Common myeloid progenitor, CD34-positive (primary cell): ENCODE data around the gene TIAM2.
"Not testable (repeated sequence)": the region's sequence is repeated elsewhere in the genome, so short reads cannot be mapped to it uniquely, and the experiment has no call there.

ENCODE experiments used
- CTCF ChIA-PET: fragments of 350-600 bp; sonication (Branson Sonifier 250); formaldehyde crosslinking; loops from one replicate; lab custom pipeline; 2021; ENCODE audit warnings: antibody characterized with exemption; lab: Charles Lee
- POLR2A ChIA-PET: fragments of 350-600 bp; sonication (Branson Sonifier 250); formaldehyde crosslinking; loops from one replicate; lab custom pipeline; 2021; ENCODE audit warnings: antibody characterized with exemption; lab: Charles Lee
- DNase-seq, 3 donors: peaks; one replicate each; pipeline versions ENCODE4 v3.0.0 to v3.0.0-alpha.2; 2013
- H3K27ac ChIP-seq, 2 experiments: 1 replicate in 1 of 2; 2 replicates in 1 of 2; pipeline ENCODE4 v1.7.0; 2013; ENCODE audit warnings: inconsistent platforms in 2 of 2, low read length in 2 of 2, mild to moderate bottlenecking in 2 of 2, low read depth in 1 of 2, moderate library complexity in 1 of 2; ENCODE audit not compliant: severe bottlenecking in 2 of 2, insufficient read depth in 1 of 2, poor library complexity in 1 of 2
- H3K27me3 ChIP-seq, 5 experiments: replicated peaks in 2 of 5; 1 replicate in 3 of 5; 2 replicates in 2 of 5; pipeline versions ENCODE4 v1.6.1 to v1.7.0; 2013; ENCODE audit warnings: low read length in 4 of 5, mild to moderate bottlenecking in 2 of 5, moderate library complexity in 2 of 5, inconsistent platforms in 1 of 5; ENCODE audit not compliant: insufficient read depth in 5 of 5, control insufficient read depth in 4 of 5
- H3K36me3 ChIP-seq, 4 experiments: 1 replicate in 2 of 4; 2 replicates in 2 of 4; pipeline versions ENCODE4 v1.6.1 to v1.7.0; 2013; ENCODE audit warnings: low read length in 3 of 4, control low read depth in 1 of 4, mild to moderate bottlenecking in 1 of 4; ENCODE audit not compliant: control insufficient read depth in 4 of 4, insufficient read depth in 4 of 4
- H3K4me1 ChIP-seq, 4 experiments: 1 replicate in 3 of 4; 2 replicates in 1 of 4; pipeline versions ENCODE4 v1.6.1 to v1.7.1; 2013; ENCODE audit warnings: low read length in 3 of 4, mild to moderate bottlenecking in 3 of 4, control low read depth in 1 of 4, inconsistent platforms in 1 of 4, moderate library complexity in 1 of 4; ENCODE audit not compliant: control insufficient read depth in 4 of 4, insufficient read depth in 4 of 4; ENCODE audit errors: control extremely low read depth in 1 of 4
- H3K4me3 ChIP-seq, 7 experiments: 1 replicate in 4 of 7; 2 replicates in 3 of 7; pipeline versions ENCODE4 v1.5.1 to v1.7.0; 2013; ENCODE audit warnings: mild to moderate bottlenecking in 7 of 7, low read length in 6 of 7, moderate library complexity in 6 of 7, inconsistent platforms in 2 of 7, low read depth in 2 of 7, control low read depth in 1 of 7; ENCODE audit not compliant: insufficient read depth in 4 of 7, control insufficient read depth in 1 of 7; ENCODE audit errors: extremely low read depth in 1 of 7
- H3K9me3 ChIP-seq, 5 experiments: 1 replicate in 4 of 5; 2 replicates in 1 of 5; pipeline versions ENCODE4 v1.6.1 to v1.7.1; 2013; ENCODE audit warnings: low read length in 4 of 5, mild to moderate bottlenecking in 2 of 5, inconsistent platforms in 1 of 5, low read depth in 1 of 5, moderate library complexity in 1 of 5; ENCODE audit not compliant: control insufficient read depth in 4 of 5, insufficient read depth in 2 of 5; ENCODE audit errors: control extremely low read depth in 1 of 5
- WGBS: methylation state at CpG from one replicate; pipeline ENCODE4 v1.1.5; 2013; ENCODE audit not compliant: insufficient coverage; 5-methylcytosine and 5-hydroxymethylcytosine counted together

The TIAM2 gene

GRCh38 chr6:155215906-155216305 is 220.8 kb downstream of the TIAM2 start:
- H3K36me3 ChIP-seq, result no peaks in the 10 kb centered on the region
- DNase-seq, result no peak
- WGBS, result 100% methylated on average over 2 of the region's 4 CpGs
- H3K4me1 ChIP-seq, result no peaks in the 10 kb centered on the region
- no peaks in the 10 kb centered on the region for H3K27me3 ChIP-seq
- H3K27ac ChIP-seq, result no peak overlapping the region
- H3K4me3 ChIP-seq, result no peak overlapping the region
- CTCF ChIA-PET, result no interaction called here
- POLR2A ChIA-PET, result no interaction called here
- no peaks in the 10 kb centered on the region for H3K9me3 ChIP-seq

DNA sequence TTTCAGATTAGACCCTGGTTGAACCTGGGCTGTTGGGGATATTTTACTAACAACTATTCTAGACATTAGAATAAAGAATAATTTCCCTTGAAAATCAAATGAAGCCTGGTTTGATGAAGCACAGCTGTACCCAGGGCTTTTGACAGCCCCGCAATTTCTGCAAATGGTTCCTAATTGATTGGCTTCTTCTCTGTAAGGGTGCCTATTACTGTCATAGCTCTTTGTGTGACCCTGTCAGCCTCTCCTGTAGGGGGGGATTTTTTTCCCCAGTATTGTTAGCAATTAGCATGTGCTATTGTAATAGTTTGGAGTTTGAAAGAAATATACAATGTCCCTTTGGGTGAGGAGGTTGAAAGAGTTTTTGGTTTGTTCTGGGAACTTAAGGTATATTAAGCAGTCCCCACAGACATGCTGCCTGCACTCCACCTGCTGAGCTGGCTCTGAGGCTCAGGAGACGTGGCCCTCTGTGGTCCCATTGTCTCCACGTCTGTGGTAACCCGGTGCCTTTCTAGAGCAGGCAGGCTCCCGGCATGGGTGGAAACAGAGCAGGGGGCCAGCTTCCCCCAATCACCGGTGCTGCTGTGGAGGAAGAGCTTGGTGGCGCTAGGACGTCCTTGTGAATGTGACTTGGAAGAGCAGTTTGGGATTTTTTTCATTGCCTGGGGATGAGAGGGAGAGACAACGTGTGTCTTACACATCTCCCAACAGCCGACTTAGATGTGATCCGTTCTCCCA is 221.4 kb downstream of the TIAM2 start:
- Histone ChIP-seq H3K9me3 (no peaks in the 10 kb centered on the region), H3K27ac (no peak overlapping the region), H3K36me3 (no peaks in the 10 kb centered on the region), H3K4me1 (no peaks in the 10 kb centered on the region), H3K4me3 (no peak overlapping the region), H3K27me3 (no peaks in the 10 kb centered on the region)
- ChIA-PET CTCF (no interaction called here), POLR2A (no interaction called here)
- 83% methylated on average over 11 of the region's 11 CpGs for WGBS
- no peak for DNase-seq

- POLR2A ChIA-PET, H3K27me3 ChIP-seq, CTCF ChIA-PET, DNase-seq, H3K36me3 ChIP-seq, H3K27ac ChIP-seq, H3K9me3 ChIP-seq, H3K4me3 ChIP-seq, H3K4me1 ChIP-seq: not testable (repeated sequence)
- WGBS, result 100% methylated on average over 3 of the region's 20 CpGs
Measured at GRCh38 chr6:155218711-155219110, 223.6 kb downstream of the TIAM2 start.

DNA sequence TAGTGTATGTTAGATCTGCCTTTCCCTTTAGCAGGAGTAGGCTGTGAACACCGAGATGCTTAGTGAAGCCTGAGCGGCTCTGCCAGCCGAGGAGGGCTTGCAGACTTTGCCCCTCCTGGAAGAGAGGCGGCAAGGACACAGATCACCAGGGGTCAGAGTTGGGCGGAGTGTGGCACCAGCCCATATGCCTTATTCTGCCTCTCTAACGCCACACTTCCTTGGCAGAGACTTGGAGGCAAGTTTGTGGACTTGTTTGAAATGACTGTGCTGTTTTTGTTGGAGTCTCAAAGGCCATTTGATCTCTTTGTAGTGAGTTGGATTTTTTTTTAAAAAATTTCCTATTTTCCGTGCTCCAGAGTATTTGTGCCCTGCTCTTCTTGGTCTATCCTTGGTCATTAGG is 224.2 kb downstream of the TIAM2 start:
- no peaks in the 10 kb centered on the region for H3K9me3 ChIP-seq
- H3K36me3 ChIP-seq, result peaks cover 0 to 2% (median 0%) of the 10 kb centered on the region in 4 experiments
- H3K27me3 ChIP-seq, result no peaks in the 10 kb centered on the region
- WGBS, result 100% methylated on average over 5 of the region's 7 CpGs
- no peak for DNase-seq
- ChIA-PET CTCF (interaction anchor here (0.7 to 1.1 kb wide), 2 partner anchors 29 to 41 kb away, joined by 3 read pairs; no protein-coding TSS in a partner anchor), POLR2A (no interaction called here)
- H3K4me3 ChIP-seq, result no peak overlapping the region
- H3K27ac ChIP-seq, result no peak overlapping the region
- H3K4me1 ChIP-seq, result no peaks in the 10 kb centered on the region

GRCh38 chr6:155219858-155220301 is 224.8 kb downstream of the TIAM2 start:
- no peaks in the 10 kb centered on the region for H3K27me3 ChIP-seq
- H3K27ac ChIP-seq, result no peak overlapping the region
- 100% methylated on average over 4 of the region's 5 CpGs for WGBS
- H3K36me3 ChIP-seq, result peaks cover 0 to 2% (median 0%) of the 10 kb centered on the region in 4 experiments
- H3K9me3 ChIP-seq, result no peaks in the 10 kb centered on the region
- H3K4me3 ChIP-seq, result no peak overlapping the region
- ChIA-PET POLR2A (no interaction called here), CTCF (interaction anchor here (0.7 to 1.1 kb wide), 2 partner anchors 28 to 42 kb away, joined by 3 read pairs; no protein-coding TSS in a partner anchor)
- H3K4me1 ChIP-seq, result peaks cover 0 to 4% (median 2%) of the 10 kb centered on the region in 4 experiments
- no peak for DNase-seq

DNA sequence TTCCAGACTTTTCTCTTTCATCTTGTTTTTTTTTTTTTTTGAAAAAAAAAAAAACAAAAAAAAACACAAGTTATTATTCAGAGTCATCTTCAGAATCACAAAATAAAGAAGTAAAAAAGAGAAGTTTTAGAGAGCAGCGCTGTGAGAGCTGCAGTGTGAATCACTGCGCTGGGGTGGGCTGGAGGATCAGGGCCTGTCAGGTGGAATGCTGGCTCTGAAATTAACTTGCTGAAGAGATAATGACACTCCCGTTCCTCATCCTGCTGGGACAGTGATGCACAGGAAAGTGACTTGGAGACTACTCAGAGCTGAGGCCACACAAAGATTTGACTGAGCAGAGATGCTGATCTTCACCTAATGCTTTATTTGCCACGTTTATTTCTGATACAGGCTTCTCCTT is 226.0 kb downstream of the TIAM2 start:
- 94% methylated on average over 4 of the region's 4 CpGs for WGBS
- POLR2A ChIA-PET, result no interaction called here

DNA sequence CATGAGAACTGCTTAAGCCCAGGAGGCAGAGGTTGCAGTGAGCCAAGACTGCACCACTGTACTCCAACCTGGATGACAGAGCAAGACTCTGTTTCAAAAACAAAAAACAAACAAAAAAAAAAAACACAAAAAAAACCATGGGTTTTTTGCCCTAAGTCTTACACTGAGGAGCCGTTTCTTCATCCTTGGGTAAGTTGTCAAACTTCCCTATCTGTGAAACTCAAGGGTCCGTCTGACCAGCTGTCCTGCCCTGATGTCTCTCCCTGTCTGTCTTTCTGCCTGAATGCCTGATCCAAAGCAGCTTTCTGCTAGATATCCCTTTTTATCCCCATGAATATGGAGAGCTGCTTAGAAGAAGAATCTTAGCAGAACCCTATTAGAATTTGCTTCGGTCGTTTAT is 227.4 kb downstream of the TIAM2 start:
- Histone ChIP-seq H3K4me3 (peak overlapping the region in 1 of 7 experiments; percentile 34), H3K9me3 (no peaks in the 10 kb centered on the region), H3K27me3 (no peaks in the 10 kb centered on the region), H3K36me3 (peaks cover 0 to 2% (median 0%) of the 10 kb centered on the region in 4 experiments), H3K4me1 (peaks cover 0 to 4% (median 2%) of the 10 kb centered on the region in 4 experiments), H3K27ac (no peak overlapping the region)
- WGBS, result 97% methylated on average over 4 of the region's 4 CpGs
- ChIA-PET POLR2A (no interaction called here), CTCF (interaction anchor here (1.9 kb wide), 1 partner anchor 43 kb away, joined by 4 read pairs; no protein-coding TSS in a partner anchor)
- no peak for DNase-seq

More for the DNA sequence above, 226.0 kb downstream of the TIAM2 start:
- CTCF ChIA-PET, result interaction anchor here (0.6 to 1.9 kb wide), 3 partner anchors 13 to 68 kb away, joined by 3 to 4 read pairs (median 4); no protein-coding TSS in a partner anchor
- H3K27me3 ChIP-seq, result no peaks in the 10 kb centered on the region
- H3K4me1 ChIP-seq, result peaks cover 0 to 4% (median 2%) of the 10 kb centered on the region in 4 experiments
- peaks cover 0 to 2% (median 0%) of the 10 kb centered on the region in 4 experiments for H3K36me3 ChIP-seq
- H3K9me3 ChIP-seq, result no peaks in the 10 kb centered on the region
- DNase-seq, result peak in 1 of 3 donors; percentile 8
- H3K4me3 ChIP-seq, result no peak overlapping the region
- H3K27ac ChIP-seq, result no peak overlapping the region
